Stimulated activated CD8-positive, alpha-beta memory T cell treated with anti-CD3 and anti-CD28 coated beads, Interleukin-4, amount 100 ng/mL, for 24 hours (primary cell): ENCODE results near the gene ENDOU.
A peak's percentile ranks its signal among the peaks of the same experiment; 100 is the strongest.

Source experiments
- DNase-seq: peaks from one replicate; pipeline ENCODE4 v3.0.0-alpha.2; 2020; ENCODE audit warnings: low read depth

ENDOU gene

DNA sequence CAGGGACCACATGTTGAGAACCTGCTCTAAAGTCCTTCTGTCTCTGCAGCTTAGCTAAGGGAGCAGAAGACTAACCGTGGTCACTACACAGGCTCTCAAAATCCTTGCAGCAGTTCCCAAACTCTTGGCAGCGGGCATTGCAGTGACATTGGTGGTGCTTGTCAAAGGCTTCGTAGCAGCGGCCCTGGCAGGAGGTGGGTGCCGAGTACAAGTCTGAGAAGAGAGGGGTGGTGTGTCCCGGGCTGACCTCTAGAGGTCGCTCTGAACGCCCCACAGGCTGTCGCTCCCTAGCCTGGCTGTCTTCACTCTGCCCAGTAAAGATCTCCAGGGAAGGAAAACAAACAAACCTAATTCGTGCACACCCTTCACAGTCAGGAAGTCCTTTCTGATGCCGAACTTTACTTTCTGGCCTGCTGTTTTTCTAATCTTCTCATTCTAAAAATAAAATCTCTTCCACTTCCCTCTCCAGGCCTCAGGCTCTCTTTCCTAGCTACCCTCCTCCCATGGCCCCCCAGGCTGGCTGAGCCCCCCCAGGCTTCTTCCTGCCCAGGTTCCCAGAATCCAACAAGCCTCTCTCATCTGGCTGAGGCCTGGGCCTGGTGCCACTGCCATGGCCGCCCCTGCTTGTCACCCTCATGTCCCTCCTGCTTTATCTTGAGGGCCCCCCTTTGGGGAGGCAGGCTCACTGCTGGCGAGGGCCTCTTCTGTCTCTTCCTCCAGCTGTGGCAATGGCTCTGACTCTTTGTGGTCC, 7.7 kb downstream of the ENDOU start:
- no peak for DNase-seq

DNA sequence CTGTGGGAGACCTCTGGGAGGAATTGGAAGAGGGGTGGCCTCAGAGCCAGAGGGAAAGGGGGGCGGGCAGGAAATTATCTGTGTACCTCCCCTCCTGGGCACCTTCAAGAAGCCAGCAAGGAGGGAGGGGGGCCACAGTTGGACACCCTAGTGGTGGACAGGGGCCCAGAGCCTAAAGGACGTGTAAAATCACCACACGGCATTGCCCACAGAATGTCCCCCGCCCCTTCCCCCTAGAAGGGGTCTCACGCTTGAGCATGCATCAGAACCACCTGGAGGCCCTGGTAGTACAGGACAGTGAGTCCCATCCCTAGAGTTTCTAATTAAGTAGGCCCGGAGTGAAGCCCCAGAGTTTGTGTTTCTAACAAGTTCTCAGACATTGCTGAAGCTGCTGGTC, 8.2 kb downstream of the ENDOU start:
- no peak for DNase-seq

DNA sequence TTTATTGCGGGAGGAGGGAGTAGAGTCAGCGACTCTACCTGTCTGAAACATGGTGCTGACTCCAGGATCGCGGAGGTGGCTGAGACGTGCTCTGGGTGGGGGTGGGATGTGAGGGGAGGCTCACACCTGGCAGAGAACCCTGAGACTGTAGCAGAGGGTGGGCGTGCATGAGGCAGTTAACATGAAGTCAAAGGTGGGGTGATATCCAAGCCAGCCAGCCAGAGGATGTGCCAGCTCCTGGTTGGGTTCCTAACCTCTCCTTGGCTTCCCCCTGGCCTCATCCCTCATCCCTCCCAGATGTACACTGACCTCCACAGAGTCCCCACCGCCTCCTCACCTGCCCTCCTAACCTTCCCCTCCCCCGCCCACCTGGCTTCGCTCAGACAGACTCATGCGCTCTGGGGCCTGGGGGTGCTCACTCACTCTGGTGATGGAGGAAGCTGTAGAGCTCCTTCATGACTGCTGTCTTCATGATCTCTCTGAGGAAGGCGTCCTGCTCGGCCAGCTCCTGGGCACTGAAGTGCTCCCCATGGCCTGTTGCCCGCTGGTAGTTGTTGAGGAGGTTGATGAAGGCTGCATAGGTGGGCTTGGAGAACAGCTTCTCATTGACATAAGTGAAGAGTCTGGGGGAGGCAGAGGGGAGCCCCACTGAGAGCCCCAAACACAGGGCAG, 9.3 kb downstream of the ENDOU start:
- DNase-seq, result no peak

GRCh38 chr12:47715393-47715876, 9.9 kb downstream of the ENDOU start:
- peak; percentile 58 for DNase-seq

DNA sequence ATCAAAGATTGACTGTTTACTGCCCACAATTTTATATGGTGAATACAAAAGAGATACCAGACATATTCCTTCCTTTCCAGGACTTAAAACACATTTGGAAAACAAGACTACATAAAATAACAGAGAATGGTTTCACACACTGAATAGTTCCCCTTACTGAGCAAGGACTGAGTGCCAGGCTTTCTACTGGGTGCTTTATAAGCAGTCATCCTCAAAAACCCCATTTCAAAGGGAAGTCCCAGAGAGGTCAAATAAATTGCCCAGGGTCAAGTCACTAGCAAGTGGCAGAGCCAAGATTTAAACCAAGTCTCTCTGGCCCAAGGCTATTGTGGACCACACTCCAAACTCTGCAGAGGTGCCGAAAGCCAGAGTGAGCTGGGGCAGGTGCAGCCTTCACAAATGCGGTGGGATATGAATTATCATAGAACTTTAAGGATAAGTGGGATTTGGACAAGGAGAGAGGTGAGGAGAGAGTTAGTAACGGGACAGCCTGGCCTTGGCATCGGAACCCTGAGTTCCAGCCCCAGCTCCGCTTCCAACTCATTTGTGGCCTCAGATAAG, 10.4 kb downstream of the ENDOU start:
- no peak for DNase-seq

GRCh38 chr12:47712171-47712570, 13.1 kb downstream of the ENDOU start:
- no peak for DNase-seq

DNA sequence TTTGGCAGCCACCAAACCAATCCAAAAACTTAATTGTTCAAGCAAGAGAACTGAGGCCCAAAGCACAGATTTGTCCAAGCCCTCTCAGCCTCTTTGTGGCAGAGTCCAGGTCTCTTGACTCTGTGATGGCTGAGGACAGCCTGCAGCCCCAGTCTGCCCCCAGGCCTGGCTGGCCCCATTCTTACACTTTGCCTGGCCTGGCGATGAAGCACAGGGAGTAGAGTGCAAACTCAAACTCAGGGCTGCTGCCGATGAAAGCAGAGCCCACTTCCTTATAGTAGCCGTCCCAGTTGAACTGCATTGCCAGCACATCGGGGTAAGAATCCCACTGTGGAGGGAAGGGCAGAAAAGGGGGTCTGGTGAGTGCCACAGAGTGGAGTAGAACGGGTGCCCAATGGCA, 13.8 kb downstream of the ENDOU start:
- DNase-seq, result no peak

DNA sequence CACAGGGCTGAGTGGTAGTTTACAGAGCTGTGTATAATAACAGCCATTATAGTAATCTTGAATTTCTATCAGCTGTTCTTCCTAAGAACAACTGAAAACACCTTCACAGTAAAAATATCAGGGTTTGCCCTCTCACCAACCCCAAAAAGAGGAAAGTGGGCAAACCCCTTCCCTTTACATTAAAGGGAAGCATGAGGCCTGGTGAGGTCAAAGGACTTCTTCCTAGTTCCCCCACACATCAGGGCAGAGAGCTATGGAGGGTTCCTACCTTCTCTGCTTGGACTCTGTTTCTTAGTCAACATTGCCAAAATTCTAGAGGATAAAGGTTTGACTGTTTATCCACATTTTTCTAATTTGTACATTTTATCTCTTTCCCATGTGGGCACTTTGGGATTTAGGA, 15.0 kb downstream of the ENDOU start:
- no peak for DNase-seq

GRCh38 chr12:47709671-47710070, 15.6 kb downstream of the ENDOU start:
- DNase-seq, result no peak

GRCh38 chr12:47709237-47709636, 16.1 kb downstream of the ENDOU start:
- DNase-seq, result no peak

- DNase-seq, result no peak
Observed at GRCh38 chr12:47707905-47708543, 17.3 kb downstream of the ENDOU start.

GRCh38 chr12:47707355-47707754, 17.9 kb downstream of the ENDOU start:
- DNase-seq, result no peak

DNA sequence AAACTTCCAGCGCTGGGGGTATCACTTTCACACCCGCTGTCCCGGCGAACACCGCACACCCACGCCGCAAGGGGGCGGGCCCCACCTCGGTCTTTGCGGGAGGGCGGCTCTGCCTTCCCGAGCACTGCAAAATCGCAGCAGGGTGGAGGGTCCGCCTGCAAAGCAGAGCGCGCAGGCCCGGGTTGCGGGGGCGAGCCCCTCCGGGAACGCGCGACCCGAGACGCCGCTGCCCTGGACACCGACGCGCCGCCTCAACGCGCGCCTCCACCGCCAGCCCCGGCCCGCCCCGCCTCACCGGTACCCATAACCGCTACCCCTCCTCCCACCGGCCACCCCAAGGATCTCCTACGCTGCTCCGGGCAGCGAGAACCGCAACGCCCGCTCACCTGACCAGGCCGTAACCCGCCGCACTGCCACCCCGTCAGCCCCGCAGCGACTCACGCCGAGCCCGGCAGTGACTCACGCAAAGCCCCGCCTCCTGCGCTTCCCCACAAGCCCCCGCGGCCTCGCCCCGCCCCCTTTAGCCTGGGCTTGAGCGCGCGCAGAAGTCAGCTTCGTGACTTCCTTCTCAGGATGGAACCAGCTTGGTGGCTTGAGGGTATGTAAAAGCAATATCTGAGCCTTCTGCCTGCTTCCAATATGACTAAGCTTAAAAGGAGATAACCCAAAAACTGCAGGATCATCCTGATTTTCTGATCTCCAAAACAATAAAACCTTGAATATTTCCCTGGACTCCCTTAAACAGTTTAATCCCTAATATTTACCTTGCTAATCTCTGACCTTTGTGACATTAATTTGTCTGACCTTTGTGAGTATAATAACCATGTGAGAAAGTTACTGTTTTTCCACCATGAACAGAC, 19.5 kb downstream of the ENDOU start, which contains the start of gene RPAP3:
TSS of gene RPAP3 (minus strand) at position 465 of the 860 bp plus-strand sequence. CDS start 3,190 bp downstream, outside the sequence.
- peak; percentile 99 for DNase-seq

DNA sequence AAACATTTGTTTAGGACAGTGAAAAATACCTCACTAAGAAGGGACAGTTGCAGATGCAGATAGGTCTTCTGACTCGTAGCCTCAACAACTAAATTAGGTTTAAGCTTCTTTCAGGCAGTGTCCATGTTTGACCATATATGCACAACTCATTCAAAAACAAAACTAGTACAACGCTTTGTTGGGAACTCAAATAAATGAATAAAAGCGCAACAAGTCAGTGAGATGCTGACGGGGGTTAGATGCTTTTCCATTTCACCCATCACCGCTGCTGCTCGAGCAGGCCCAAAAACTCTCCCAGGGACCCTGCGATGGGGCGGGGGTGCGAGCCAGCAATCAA, 20.1 kb downstream of the ENDOU start:
- no peak for DNase-seq

GRCh38 chr12:47704719-47705118, 20.6 kb downstream of the ENDOU start:
- DNase-seq, result no peak

DNA sequence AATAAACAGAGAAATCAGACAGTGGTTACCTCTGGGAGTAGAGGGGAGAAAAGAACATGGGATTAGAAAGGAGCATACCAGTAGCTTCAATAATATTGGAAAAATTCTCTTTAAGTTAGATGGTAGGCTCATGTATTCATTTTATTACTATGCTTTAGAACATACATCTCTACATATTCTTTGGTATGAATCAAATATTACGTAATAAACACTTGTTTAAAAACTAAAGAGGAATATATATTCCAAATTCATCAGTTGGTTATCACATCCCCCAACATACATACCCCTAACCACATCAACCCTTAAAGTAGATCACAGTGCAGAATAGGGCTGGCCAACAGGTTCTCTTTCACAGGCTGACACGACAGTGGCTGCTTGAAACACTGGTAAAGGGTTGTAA, 25.0 kb downstream of the ENDOU start:
- DNase-seq, result no peak

GRCh38 chr12:47698631-47699030, 26.7 kb downstream of the ENDOU start:
- no peak for DNase-seq

DNA sequence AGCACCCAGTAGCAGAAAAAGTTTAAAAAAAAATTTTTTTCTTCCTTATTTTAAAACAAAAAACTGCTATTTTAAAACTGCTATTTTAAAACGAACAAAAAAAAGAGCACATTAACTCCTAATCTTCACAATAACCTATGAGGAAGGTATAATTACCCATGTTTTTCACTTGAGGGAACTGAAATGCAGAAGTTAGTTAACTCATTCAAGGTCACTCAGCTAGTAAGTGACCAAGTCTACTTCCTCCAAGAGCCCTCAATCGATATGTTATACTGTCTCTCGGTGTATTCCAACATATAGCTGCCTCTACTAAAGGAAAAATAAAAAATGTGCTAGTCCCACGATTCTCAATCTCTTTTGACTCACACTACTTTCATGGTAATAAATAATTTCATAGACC, 27.2 kb downstream of the ENDOU start:
- no peak for DNase-seq

DNA sequence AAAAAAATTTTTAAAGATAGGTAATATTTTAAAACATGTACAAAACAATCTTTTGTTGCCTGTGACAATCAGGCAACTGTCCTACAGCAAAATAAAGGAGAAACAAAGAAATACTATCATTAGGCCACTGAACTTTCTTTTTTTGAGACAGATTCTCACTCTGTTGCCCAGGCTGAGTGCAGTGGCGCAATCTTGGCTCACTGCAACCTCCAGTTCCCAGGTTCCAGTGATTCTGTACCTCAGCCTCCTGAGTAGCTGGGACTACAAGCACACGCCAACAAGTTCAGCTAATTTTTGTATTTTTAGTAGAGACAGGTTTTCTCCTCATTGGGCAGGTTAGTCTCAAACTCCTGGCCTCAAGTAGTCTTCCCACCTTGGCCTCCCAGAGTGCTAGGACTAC, 36.1 kb downstream of the ENDOU start:
- DNase-seq, result no peak

GRCh38 chr12:47687636-47688035, 37.7 kb downstream of the ENDOU start:
- no peak for DNase-seq

- DNase-seq, result no peak
Observed at GRCh38 chr12:47686645-47687240, 38.5 kb downstream of the ENDOU start.
